HUES6 (cell line): ENCODE data around the gene TMEM139.
A peak's percentile ranks its signal among the peaks of the same experiment; 100 is the strongest.

Source experiments
- H3K27ac ChIP-seq: 2 replicates; pipeline ENCODE4 v1.7.0; 2013; ENCODE audit warnings: low read depth, mild to moderate bottlenecking, low read length, inconsistent platforms
- H3K27me3 ChIP-seq: 2 replicates; pipeline ENCODE4 v1.6.1; 2013; ENCODE audit warnings: low read length; ENCODE audit not compliant: control insufficient read depth, insufficient read depth
- H3K36me3 ChIP-seq: 2 replicates; pipeline ENCODE4 v1.6.1; 2013; ENCODE audit warnings: low read length; ENCODE audit not compliant: control insufficient read depth, insufficient read depth
- H3K4me1 ChIP-seq: 2 replicates; pipeline ENCODE4 v1.6.1; 2013; ENCODE audit warnings: low read length; ENCODE audit not compliant: control insufficient read depth, insufficient read depth
- H3K4me3 ChIP-seq: 2 replicates; pipeline ENCODE4 v1.5.1; 2013; ENCODE audit warnings: low read depth, low read length
- H3K9ac ChIP-seq: one replicate; pipeline ENCODE4 v1.6.1; 2013; ENCODE audit warnings: mild to moderate bottlenecking, low read length
- H3K9me3 ChIP-seq: 2 replicates; pipeline ENCODE4 v1.6.1; 2013; ENCODE audit warnings: low read depth, low read length; ENCODE audit not compliant: control insufficient read depth, insufficient read depth

Gene TMEM139

GRCh38 chr7:143284591-143285469 is at the start of gene TMEM139:
TSS of gene TMEM139 (plus strand) at chr7:143284958. CDS start at chr7:143285958, 1,000 bp downstream.
- Histone ChIP-seq H3K4me3 (peak within 1 kb of the TSS; percentile 59), H3K9me3 (peaks cover 11% of the 10 kb centered on the region)

GRCh38 chr7:143235561-143235960 is 49.2 kb upstream of the TMEM139 start:
- Histone ChIP-seq H3K4me1 (no peaks in the 10 kb centered on the region), H3K36me3 (no peaks in the 10 kb centered on the region), H3K9ac (no peak overlapping the region), H3K27ac (no peak overlapping the region), H3K27me3 (no peaks in the 10 kb centered on the region), H3K9me3 (peaks cover 6% of the 10 kb centered on the region), H3K4me3 (no peak overlapping the region)

More at GRCh38 chr7:143284591-143285469, at the start of gene TMEM139:
- Histone ChIP-seq H3K9ac (no peak within 1 kb of the TSS), H3K36me3 (peaks cover 3% of the 10 kb centered on the region; the same call in 1 of the 2 replicates), H3K27ac (no peak within 1 kb of the TSS), H3K4me1 (peaks cover 36% of the 10 kb centered on the region), H3K27me3 (peaks cover 21% of the 10 kb centered on the region)

- Histone ChIP-seq H3K36me3 (no peaks in the 10 kb centered on the region), H3K9ac (no peak overlapping the region), H3K9me3 (peaks cover 6% of the 10 kb centered on the region; the same call in 1 of the 2 replicates), H3K4me3 (no peak overlapping the region), H3K27ac (no peak overlapping the region), H3K27me3 (0 out of 2 replicates have a peak, but pooled peaks cover 2% of the 10 kb centered on the region), H3K4me1 (no peaks in the 10 kb centered on the region)
These were observed 48.3 kb upstream of the TMEM139 start for GRCh38 chr7:143236408-143236990.

GRCh38 chr7:143237366-143237765 is 47.4 kb upstream of the TMEM139 start:
- Histone ChIP-seq H3K4me3 (no peak overlapping the region), H3K36me3 (no peaks in the 10 kb centered on the region), H3K27ac (no peak overlapping the region), H3K9ac (no peak overlapping the region), H3K4me1 (no peaks in the 10 kb centered on the region), H3K27me3 (0 out of 2 replicates have a peak, but pooled peaks cover 4% of the 10 kb centered on the region), H3K9me3 (peaks cover 6% of the 10 kb centered on the region; the same call in 1 of the 2 replicates)

- no peaks in the 10 kb centered on the region for H3K36me3 ChIP-seq
- H3K27me3 ChIP-seq: 0 out of 2 replicates have a peak, but pooled peaks cover 4% of the 10 kb centered on the region
- peaks cover 6% of the 10 kb centered on the region; the same call in 1 of the 2 replicates for H3K9me3 ChIP-seq
- no peaks in the 10 kb centered on the region for H3K4me1 ChIP-seq
- no peak overlapping the region for H3K4me3 ChIP-seq
- no peak overlapping the region for H3K9ac ChIP-seq
- no peak overlapping the region for H3K27ac ChIP-seq
These were observed 46.3 kb upstream of the TMEM139 start for GRCh38 chr7:143238289-143238980.

- Histone ChIP-seq H3K4me3 (no peak overlapping the region), H3K27ac (no peak overlapping the region), H3K27me3 (0 out of 2 replicates have a peak, but pooled peaks cover 4% of the 10 kb centered on the region), H3K9me3 (peaks cover 6% of the 10 kb centered on the region; the same call in 1 of the 2 replicates), H3K4me1 (no peaks in the 10 kb centered on the region), H3K36me3 (no peaks in the 10 kb centered on the region), H3K9ac (no peak overlapping the region)
These were observed 44.9 kb upstream of the TMEM139 start for GRCh38 chr7:143239813-143240212.

- no peak overlapping the region for H3K9ac ChIP-seq
- no peak overlapping the region for H3K4me3 ChIP-seq
- H3K27ac ChIP-seq: no peak overlapping the region
- H3K4me1 ChIP-seq: no peaks in the 10 kb centered on the region
- peaks cover 6% of the 10 kb centered on the region; the same call in 1 of the 2 replicates for H3K9me3 ChIP-seq
- H3K36me3 ChIP-seq: no peaks in the 10 kb centered on the region
- 0 out of 2 replicates have a peak, but pooled peaks cover 4% of the 10 kb centered on the region for H3K27me3 ChIP-seq
These were observed 44.2 kb upstream of the TMEM139 start for GRCh38 chr7:143240291-143241168.

GRCh38 chr7:143242306-143242705 is 42.5 kb upstream of the TMEM139 start:
- H3K9me3 ChIP-seq: no peaks in the 10 kb centered on the region
- H3K27me3 ChIP-seq: 0 out of 2 replicates have a peak, but pooled peaks cover 4% of the 10 kb centered on the region
- no peak overlapping the region for H3K4me3 ChIP-seq
- no peak overlapping the region for H3K27ac ChIP-seq
- no peaks in the 10 kb centered on the region for H3K36me3 ChIP-seq
- H3K9ac ChIP-seq: no peak overlapping the region
- H3K4me1 ChIP-seq: no peaks in the 10 kb centered on the region

GRCh38 chr7:143243111-143243510 is 41.6 kb upstream of the TMEM139 start:
- Histone ChIP-seq H3K27ac (no peak overlapping the region), H3K4me3 (no peak overlapping the region), H3K27me3 (0 out of 2 replicates have a peak, but pooled peaks cover 4% of the 10 kb centered on the region), H3K9me3 (no peaks in the 10 kb centered on the region), H3K4me1 (no peaks in the 10 kb centered on the region), H3K36me3 (no peaks in the 10 kb centered on the region), H3K9ac (no peak overlapping the region)

- Histone ChIP-seq H3K27me3 (0 out of 2 replicates have a peak, but pooled peaks cover 4% of the 10 kb centered on the region), H3K4me1 (no peaks in the 10 kb centered on the region), H3K9ac (no peak overlapping the region), H3K9me3 (no peaks in the 10 kb centered on the region), H3K36me3 (no peaks in the 10 kb centered on the region), H3K27ac (no peak overlapping the region), H3K4me3 (no peak overlapping the region)
These were observed 41.1 kb upstream of the TMEM139 start for GRCh38 chr7:143243614-143244013.
